Endothelial cell (in vitro differentiated cells): ENCODE results near the gene OTUD6A. TPM values are rescaled to one million over a fixed set of nuclear protein-coding genes. Genes with fewer than 3 reads are reported as not detected.

Experiments
- DNase-seq: peaks from one replicate; pipeline ENCODE4 v3.0.0; 2021; ENCODE audit warnings: low spot score
- H3K27ac Mint-ChIP-seq: one replicate; pipeline ENCODE4 v1.8.0; 2021; ENCODE audit warnings: mixed read lengths, inconsistent platforms; ENCODE audit not compliant: unreplicated experiment
- H3K27me3 Mint-ChIP-seq: one replicate; pipeline ENCODE4 v1.8.0; 2021; ENCODE audit warnings: mild to moderate bottlenecking, moderate library complexity, mixed read lengths, inconsistent platforms; ENCODE audit not compliant: unreplicated experiment
- H3K36me3 Mint-ChIP-seq: one replicate; pipeline ENCODE4 v1.8.0; 2021; ENCODE audit warnings: mild to moderate bottlenecking, low read depth, mixed read lengths, inconsistent platforms; ENCODE audit not compliant: unreplicated experiment
- H3K4me1 Mint-ChIP-seq: one replicate; pipeline ENCODE4 v1.8.0; 2021; ENCODE audit warnings: mild to moderate bottlenecking, mixed read lengths, inconsistent platforms; ENCODE audit not compliant: unreplicated experiment
- H3K4me3 Mint-ChIP-seq: one replicate; pipeline ENCODE4 v1.8.0; 2021; ENCODE audit warnings: mild to moderate bottlenecking, mixed read lengths, inconsistent platforms; ENCODE audit not compliant: unreplicated experiment
- H3K9me3 Mint-ChIP-seq: one replicate; pipeline ENCODE4 v1.8.0; 2021; ENCODE audit warnings: mixed read lengths, inconsistent platforms; ENCODE audit not compliant: unreplicated experiment
- total RNA-seq: library from RNA; stranded (reverse); fragmentation: NEBNext Ultra II Directional; extraction: Animal tissue kit (Norgen Biotek cat#: 25700); gene quantifications from one replicate; pipeline ENCODE4 v1.2.1, GENCODE V29; 2021; ENCODE audit not compliant: unreplicated experiment
- TF ChIP-seq, protein P1 (sequence below): fragments of 200-600 bp; sonication (generic); IDR thresholded peaks from one replicate; pipeline ENCODE4 v1.5.0; 2021; ENCODE audit warnings: antibody characterized with exemption; ENCODE audit not compliant: unreplicated experiment

Gene OTUD6A
- total RNA-seq, 1 donor from 2014 or later = not detected

DNA sequence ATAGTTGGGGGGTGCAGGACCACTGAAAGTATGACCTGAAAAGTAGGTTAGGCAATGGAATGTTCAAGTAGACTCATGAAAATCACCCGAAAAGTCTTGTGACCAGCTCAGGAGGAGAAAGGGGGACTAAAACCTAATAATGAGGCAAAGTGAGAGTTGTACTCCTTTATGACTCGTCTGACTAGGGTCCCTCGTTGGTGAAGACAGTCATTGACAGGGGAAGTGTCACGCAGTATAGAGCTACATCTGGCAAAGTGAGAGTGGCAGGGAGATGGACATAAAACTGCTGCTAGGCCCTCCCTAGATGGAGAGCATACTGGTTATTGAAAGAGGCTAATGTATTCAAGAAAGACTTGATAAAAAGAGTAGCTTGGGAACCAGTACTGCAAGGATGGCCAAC, 20.5 kb downstream of the OTUD6A start:
- H3K36me3 Mint-ChIP-seq = no peaks in the 10 kb centered on the region
- no peaks in the 10 kb centered on the region for H3K9me3 Mint-ChIP-seq

DNA sequence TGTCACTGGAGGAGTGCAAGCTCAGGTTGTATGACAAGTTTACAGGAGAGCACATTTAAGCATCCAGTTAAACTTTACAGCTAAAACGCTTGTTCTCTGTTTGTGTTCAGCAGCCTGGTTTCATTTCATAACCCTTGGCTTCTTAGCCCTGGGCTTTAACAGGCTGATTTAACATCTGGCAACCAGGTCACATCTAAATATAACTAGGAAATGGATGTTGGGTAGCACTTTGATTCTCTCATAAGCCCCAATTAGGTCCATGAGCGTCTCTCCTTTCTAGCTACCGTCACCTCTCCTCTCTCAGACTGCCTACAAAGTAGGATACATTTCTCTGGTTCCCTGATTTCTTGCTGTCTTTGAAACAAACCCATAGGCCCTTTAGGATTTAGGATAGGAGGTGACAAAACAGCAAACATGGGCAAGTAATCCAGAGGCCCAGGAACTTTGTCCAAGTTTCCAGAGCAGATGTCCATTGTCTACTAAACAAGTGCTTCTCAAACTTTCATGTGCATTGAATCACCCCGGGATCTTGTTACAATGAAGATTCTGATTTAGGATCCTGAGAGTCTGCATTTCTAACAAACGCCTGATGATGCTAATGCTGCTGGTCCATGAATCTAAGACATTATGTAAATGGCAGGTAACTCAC, 22.5 kb downstream of the OTUD6A start:
- Mint-ChIP-seq H3K9me3 (no peaks in the 10 kb centered on the region), H3K27ac (no peak overlapping the region)

More for the DNA sequence above, 20.5 kb downstream of the OTUD6A start:
- DNase-seq = no peak
- H3K4me1 Mint-ChIP-seq = no peaks in the 10 kb centered on the region
- no peak overlapping the region for H3K27ac Mint-ChIP-seq
- no peak overlapping the region for H3K4me3 Mint-ChIP-seq
- TF ChIP-seq, protein P1, sequence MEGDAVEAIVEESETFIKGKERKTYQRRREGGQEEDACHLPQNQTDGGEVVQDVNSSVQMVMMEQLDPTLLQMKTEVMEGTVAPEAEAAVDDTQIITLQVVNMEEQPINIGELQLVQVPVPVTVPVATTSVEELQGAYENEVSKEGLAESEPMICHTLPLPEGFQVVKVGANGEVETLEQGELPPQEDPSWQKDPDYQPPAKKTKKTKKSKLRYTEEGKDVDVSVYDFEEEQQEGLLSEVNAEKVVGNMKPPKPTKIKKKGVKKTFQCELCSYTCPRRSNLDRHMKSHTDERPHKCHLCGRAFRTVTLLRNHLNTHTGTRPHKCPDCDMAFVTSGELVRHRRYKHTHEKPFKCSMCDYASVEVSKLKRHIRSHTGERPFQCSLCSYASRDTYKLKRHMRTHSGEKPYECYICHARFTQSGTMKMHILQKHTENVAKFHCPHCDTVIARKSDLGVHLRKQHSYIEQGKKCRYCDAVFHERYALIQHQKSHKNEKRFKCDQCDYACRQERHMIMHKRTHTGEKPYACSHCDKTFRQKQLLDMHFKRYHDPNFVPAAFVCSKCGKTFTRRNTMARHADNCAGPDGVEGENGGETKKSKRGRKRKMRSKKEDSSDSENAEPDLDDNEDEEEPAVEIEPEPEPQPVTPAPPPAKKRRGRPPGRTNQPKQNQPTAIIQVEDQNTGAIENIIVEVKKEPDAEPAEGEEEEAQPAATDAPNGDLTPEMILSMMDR = no peak
- H3K27me3 Mint-ChIP-seq = no peaks in the 10 kb centered on the region

DNA sequence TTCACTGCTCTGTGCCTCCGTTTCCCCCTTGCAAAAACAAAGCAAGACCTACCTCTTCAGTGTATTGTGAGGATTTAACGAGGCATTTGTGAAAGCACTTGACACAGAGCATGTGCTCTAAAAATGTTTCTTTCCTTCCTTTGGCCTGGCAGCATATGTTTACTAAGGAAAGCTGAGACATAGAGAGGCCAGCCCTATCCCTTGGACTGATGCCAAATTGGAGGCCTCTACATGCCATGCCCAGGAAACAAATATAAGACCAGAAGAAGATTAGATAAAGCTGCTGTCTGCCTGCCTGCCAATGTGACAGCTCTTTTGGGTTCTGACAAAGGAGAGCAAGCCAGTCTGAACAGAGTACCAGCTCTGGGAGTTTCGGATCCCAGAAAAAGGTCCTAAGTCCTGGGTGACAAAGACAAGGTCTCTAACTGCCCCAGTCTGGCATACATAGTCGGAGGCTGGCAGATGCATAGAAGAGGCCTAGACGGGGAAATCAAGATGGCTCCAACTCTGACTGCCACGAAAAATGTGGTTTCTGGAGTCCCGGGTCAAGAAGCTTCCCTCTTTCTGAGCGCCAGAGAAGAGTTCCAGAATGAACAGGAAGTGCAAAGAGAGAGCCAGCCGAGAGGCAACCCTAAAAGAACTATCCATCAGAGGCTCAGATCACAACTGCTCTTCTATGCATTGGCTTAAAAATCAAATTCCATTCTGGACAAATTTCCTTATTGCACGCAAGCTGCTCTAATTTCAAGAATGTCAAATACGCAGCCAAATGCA, 25.8 kb downstream of the OTUD6A start:
- H3K27me3 Mint-ChIP-seq = no peaks in the 10 kb centered on the region
- peaks cover 6% of the 10 kb centered on the region for H3K4me1 Mint-ChIP-seq
- no peaks in the 10 kb centered on the region for H3K9me3 Mint-ChIP-seq
- TF ChIP-seq, protein P1 = no peak
- DNase-seq = no peak
- no peaks in the 10 kb centered on the region for H3K36me3 Mint-ChIP-seq
- no peak overlapping the region for H3K27ac Mint-ChIP-seq
- no peak overlapping the region for H3K4me3 Mint-ChIP-seq

More for the DNA sequence above, 22.5 kb downstream of the OTUD6A start:
- TF ChIP-seq, protein P1 = no peak
- peaks cover 3% of the 10 kb centered on the region for H3K4me1 Mint-ChIP-seq
- no peak overlapping the region for H3K4me3 Mint-ChIP-seq
- H3K27me3 Mint-ChIP-seq = no peaks in the 10 kb centered on the region
- DNase-seq = no peak
- no peaks in the 10 kb centered on the region for H3K36me3 Mint-ChIP-seq

DNA sequence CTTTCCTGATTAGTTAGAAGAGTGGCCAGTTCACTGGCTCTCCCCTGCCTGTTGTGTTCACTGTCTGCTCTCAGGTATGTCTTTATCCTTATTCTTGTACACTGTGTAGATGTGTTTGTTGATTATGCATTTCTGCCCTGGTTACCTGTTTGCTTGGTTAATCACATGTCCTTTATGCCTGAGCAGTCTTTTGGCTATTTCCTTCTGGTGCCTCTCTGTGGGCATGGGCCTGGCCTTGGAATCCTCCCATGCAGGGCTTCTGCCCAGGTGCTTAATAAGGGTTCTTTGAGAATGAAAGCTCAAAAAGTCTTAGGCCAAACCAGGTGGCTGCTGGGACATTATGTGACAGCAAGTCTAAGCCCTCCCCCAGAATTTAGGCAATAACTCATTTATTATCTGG, 26.5 kb downstream of the OTUD6A start:
- Mint-ChIP-seq H3K4me3 (no peak overlapping the region), H3K27ac (no peak overlapping the region), H3K36me3 (no peaks in the 10 kb centered on the region), H3K27me3 (no peaks in the 10 kb centered on the region), H3K9me3 (no peaks in the 10 kb centered on the region), H3K4me1 (peaks cover 6% of the 10 kb centered on the region)
- DNase-seq = no peak
- TF ChIP-seq, protein P1 = no peak
